RWPE1 (cell line): Measurements from ENCODE around the gene KCNIP3.

Experiments used
- CTCF ChIA-PET: fragments of 350-600 bp; sonication (Branson Sonifier 250); formaldehyde crosslinking; extraction: SDS; loops from one replicate; lab custom pipeline; 2021; lab: Yijun Ruan, JAX
- POLR2A ChIA-PET: fragments of 400-600 bp; formaldehyde crosslinking; extraction: SDS; loops from one replicate; lab custom pipeline; 2020; ENCODE audit warnings: antibody characterized with exemption; ENCODE audit not compliant: low non-redundant PET; lab: Yijun Ruan, JAX
- DNase-seq: peaks from one replicate; pipeline ENCODE4 v3.0.0; 2012; ENCODE audit warnings: low spot score
- H3K27ac ChIP-seq: fragments of 450-650 bp; 2 replicates; pipeline ENCODE4 v1.5.1; 2017
- TF ChIP-seq, protein P1 (sequence below): fragments of 450-650 bp; conservative IDR thresholded peaks from 2 replicates; pipeline ENCODE4 v1.5.1; 2017; ENCODE audit warnings: low read depth, mild to moderate bottlenecking

KCNIP3 gene

GRCh38 chr2:95274291-95275150, 22.6 kb upstream of the KCNIP3 start, which contains the start of gene PROM2:
TSS of gene PROM2 (plus strand) at chr2:95274449. CDS start at chr2:95274586, 137 bp downstream.
- ChIA-PET POLR2A (interaction anchor here (0.7 kb wide), 2 partner anchors 27 to 49 kb away, joined by 3 to 4 read pairs; no protein-coding TSS in a partner anchor), CTCF (interaction anchor here (0.6 to 4.9 kb wide), 3 partner anchors 11 to 76 kb away, joined by 3 to 40 read pairs (median 3); no protein-coding TSS in a partner anchor)
- peak; percentile 71 for DNase-seq
- TF ChIP-seq, protein P1, sequence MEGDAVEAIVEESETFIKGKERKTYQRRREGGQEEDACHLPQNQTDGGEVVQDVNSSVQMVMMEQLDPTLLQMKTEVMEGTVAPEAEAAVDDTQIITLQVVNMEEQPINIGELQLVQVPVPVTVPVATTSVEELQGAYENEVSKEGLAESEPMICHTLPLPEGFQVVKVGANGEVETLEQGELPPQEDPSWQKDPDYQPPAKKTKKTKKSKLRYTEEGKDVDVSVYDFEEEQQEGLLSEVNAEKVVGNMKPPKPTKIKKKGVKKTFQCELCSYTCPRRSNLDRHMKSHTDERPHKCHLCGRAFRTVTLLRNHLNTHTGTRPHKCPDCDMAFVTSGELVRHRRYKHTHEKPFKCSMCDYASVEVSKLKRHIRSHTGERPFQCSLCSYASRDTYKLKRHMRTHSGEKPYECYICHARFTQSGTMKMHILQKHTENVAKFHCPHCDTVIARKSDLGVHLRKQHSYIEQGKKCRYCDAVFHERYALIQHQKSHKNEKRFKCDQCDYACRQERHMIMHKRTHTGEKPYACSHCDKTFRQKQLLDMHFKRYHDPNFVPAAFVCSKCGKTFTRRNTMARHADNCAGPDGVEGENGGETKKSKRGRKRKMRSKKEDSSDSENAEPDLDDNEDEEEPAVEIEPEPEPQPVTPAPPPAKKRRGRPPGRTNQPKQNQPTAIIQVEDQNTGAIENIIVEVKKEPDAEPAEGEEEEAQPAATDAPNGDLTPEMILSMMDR = no peak
- peak within 1 kb of the TSS; percentile 49 for H3K27ac ChIP-seq

- POLR2A ChIA-PET = interaction anchor here (0.6 to 0.7 kb wide), 4 partner anchors 30 to 237 kb away, joined by 3 to 8 read pairs (median 3); no protein-coding TSS in a partner anchor
- no peak for DNase-seq
- CTCF ChIA-PET = interaction anchor here (0.8 to 4.9 kb wide), 2 partner anchors 40 to 44 kb away, joined by 3 to 40 read pairs; no protein-coding TSS in a partner anchor
- TF ChIP-seq, protein P1 = no peak
- peak overlapping the region; percentile 25; the same call in 1 of the 2 replicates for H3K27ac ChIP-seq
Observed at GRCh38 chr2:95275151-95275515, 22.0 kb upstream of the KCNIP3 start.

GRCh38 chr2:95275601-95276243, 21.4 kb upstream of the KCNIP3 start:
- ChIA-PET POLR2A (interaction anchor here (0.6 to 0.7 kb wide), 4 partner anchors 31 to 236 kb away, joined by 3 to 8 read pairs (median 3); no protein-coding TSS in a partner anchor), CTCF (interaction anchor here (0.8 to 4.9 kb wide), 2 partner anchors 39 to 44 kb away, joined by 3 to 40 read pairs; no protein-coding TSS in a partner anchor)
- H3K27ac ChIP-seq = peak overlapping the region; percentile 25; the same call in 1 of the 2 replicates

DNA sequence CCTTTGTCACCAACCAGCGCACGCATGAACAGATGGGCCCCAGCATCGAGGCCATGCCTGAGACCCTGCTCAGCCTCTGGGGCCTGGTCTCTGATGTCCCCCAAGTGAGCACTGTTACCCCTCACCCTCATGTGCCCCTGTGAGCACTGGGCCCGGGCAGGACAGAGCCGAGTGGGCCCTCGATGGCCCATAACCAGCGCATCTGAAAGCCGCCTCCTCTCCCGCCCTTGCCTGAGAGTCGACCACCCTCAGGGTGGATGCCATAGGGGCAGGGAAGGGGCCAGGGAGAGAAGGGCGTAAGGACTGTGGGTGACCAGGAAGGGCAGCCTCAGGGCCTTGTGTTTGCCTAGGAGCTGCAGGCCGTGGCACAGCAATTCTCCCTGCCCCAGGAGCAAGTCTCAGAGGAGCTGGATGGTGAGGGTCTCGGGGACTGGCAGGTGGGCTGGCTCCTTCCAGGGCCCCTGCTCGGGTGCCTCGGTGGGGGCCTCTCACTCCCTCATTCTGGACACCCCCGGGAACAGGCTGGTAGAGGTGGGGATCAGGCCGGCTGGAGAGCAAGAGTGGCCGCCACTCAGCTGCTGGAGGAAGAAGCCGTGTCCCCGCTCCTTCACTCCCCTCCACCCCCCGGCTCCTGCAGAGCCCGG, 20.8 kb upstream of the KCNIP3 start:
- TF ChIP-seq, protein P1 = no peak
- no peak for DNase-seq
- ChIA-PET POLR2A (no interaction called here), CTCF (interaction anchor here (4.9 kb wide), 1 partner anchor 45 kb away, joined by 40 read pairs; no protein-coding TSS in a partner anchor)
- H3K27ac ChIP-seq = peak overlapping the region; percentile 84

More at GRCh38 chr2:95275601-95276243, 21.4 kb upstream of the KCNIP3 start:
- DNase-seq = no peak
- TF ChIP-seq, protein P1 = no peak

DNA sequence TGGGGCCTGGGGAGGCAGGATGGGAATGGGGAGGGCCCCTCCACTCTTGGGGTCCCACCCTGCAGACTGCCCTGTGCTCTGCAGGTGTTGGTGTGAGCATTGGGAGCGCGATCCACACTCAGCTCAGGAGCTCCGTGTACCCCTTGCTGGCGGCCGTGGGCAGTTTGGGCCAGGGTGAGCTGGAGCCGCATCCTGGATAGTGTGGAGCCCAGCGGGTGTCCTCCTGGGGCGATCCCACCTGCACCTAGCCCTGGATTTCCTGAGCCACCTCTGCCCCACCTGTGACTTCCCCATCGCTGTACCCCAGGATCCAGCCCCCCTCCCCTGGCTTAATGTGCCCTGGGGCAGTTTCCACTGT, 20.3 kb upstream of the KCNIP3 start:
- CTCF ChIA-PET = interaction anchor here (1.3 to 4.9 kb wide), 3 partner anchors 10 to 45 kb away, joined by 3 to 40 read pairs (median 9); no protein-coding TSS in a partner anchor
- POLR2A ChIA-PET = no interaction called here
- DNase-seq = no peak
- TF ChIP-seq, protein P1 = no peak
- H3K27ac ChIP-seq = peak overlapping the region; percentile 84
